Measurements from ENCODE around the gene TRAPPC13. TPM values are rescaled to one million over a fixed set of nuclear protein-coding genes. Genes with fewer than 3 reads are reported as not detected.
"Not testable (repeated sequence)": the region's sequence is repeated elsewhere in the genome, so short reads cannot be mapped to it uniquely, and the experiment has no call there.

TRAPPC13 gene
- 24.2 TPM for polyA plus RNA-seq (2013, experiment 1 of 4)
- 21.9 TPM for polyA plus RNA-seq (2013, experiment 2 of 4)
- 20.6 TPM for polyA plus RNA-seq (2013, experiment 3 of 4)
- polyA plus RNA-seq (2013, experiment 4 of 4), result 22.2 TPM

GRCh38 chr5:65624571-65625555 lies at the start of gene TRAPPC13, which contains the start of gene SHLD3:
TSS of gene TRAPPC13 (plus strand) at chr5:65625027. CDS start at chr5:65625061, 34 bp downstream.
TSS of gene SHLD3 (plus strand) at chr5:65625027. CDS start at chr5:65629588, 4,561 bp downstream.
- Histone ChIP-seq H3K4me1 (ENCODE audit: control insufficient read depth, insufficient read depth, low read length) (peaks cover 7% of the 10 kb centered on the region), H3K27ac (ENCODE audit: insufficient read depth, low read depth, low read length, poor library complexity, severe bottlenecking) (peak within 1 kb of the TSS; percentile 81), H3K9me3 (ENCODE audit: control insufficient read depth, low read length) (no peaks in the 10 kb centered on the region), H3K4me3 (ENCODE audit: insufficient read depth, low read depth, low read length) (peak within 1 kb of the TSS; percentile 91), H3K36me3 (ENCODE audit: control insufficient read depth, insufficient read depth, low read length) (no peaks in the 10 kb centered on the region), H3K27me3 (ENCODE audit: control insufficient read depth, insufficient read depth, low read length, poor library complexity, severe bottlenecking) (no peaks in the 10 kb centered on the region)
- 0% methylated on average over 36 of the region's 36 CpGs for WGBS, 2 experiments

DNA sequence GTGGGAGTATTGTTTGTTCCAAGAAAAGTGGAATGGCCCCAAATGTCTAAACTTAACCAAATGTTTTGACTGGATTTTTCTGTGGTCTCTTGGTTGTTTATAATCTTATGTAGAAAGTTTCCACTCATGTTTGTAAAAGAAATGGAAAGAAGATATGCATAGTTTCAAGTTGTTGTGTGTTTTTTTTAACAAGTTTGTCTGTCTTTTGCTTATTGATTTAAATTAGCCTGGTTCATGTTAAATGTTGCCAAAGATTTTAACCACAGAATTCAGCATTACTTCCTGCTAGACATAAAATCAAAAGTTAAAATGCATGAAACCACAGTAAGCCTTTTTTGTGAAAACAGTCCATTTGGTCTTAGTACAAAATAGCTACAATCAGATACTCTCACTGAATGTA lies 47.7 kb upstream of the TRAPPC13 start:
- no peaks in the 10 kb centered on the region for H3K4me1 ChIP-seq (ENCODE audit: control insufficient read depth, insufficient read depth, low read length)
- H3K36me3 ChIP-seq (ENCODE audit: control insufficient read depth, insufficient read depth, low read length), result peaks cover 3% of the 10 kb centered on the region
- H3K27ac ChIP-seq (ENCODE audit: insufficient read depth, low read depth, low read length, poor library complexity, severe bottlenecking), result no peak overlapping the region

GRCh38 chr5:65588694-65589093 lies 36.1 kb upstream of the TRAPPC13 start:
- Histone ChIP-seq H3K4me3 (ENCODE audit: insufficient read depth, low read depth, low read length) (no peak overlapping the region), H3K9me3 (ENCODE audit: control insufficient read depth, low read length) (no peaks in the 10 kb centered on the region), H3K27ac (ENCODE audit: insufficient read depth, low read depth, low read length, poor library complexity, severe bottlenecking) (no peak overlapping the region), H3K36me3 (ENCODE audit: control insufficient read depth, insufficient read depth, low read length) (peaks cover 19% of the 10 kb centered on the region), H3K4me1 (ENCODE audit: control insufficient read depth, insufficient read depth, low read length) (no peaks in the 10 kb centered on the region), H3K27me3 (ENCODE audit: control insufficient read depth, insufficient read depth, low read length, poor library complexity, severe bottlenecking) (no peaks in the 10 kb centered on the region)
- WGBS, 2 experiments, result 86 to 100% methylated on average over 2 of the region's 2 CpGs

More for the DNA sequence above, 47.7 kb upstream of the TRAPPC13 start:
- Histone ChIP-seq H3K27me3 (ENCODE audit: control insufficient read depth, insufficient read depth, low read length, poor library complexity, severe bottlenecking) (no peaks in the 10 kb centered on the region), H3K9me3 (ENCODE audit: control insufficient read depth, low read length) (no peaks in the 10 kb centered on the region), H3K4me3 (ENCODE audit: insufficient read depth, low read depth, low read length) (no peak overlapping the region)

DNA sequence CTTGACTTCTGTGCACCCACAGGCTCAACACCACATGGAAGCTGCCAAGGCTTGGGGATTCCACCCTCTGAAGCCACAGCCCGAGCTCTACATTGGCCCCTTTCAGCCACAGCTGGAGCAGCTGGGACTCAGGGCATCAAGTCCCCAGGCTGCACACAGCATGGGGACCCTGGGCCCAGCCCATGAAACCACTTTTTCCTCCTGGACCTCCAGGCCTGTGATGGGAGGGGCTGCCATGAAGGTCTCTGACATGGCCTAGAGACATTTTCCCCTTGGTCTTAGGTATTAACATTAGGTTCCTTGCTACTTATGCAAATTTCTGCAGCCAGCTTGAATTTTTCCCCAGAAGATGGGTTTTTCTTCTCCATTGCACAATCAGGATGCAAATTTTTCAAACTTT lies 23.1 kb upstream of the TRAPPC13 start:
- not testable (repeated sequence) for H3K9me3 ChIP-seq (ENCODE audit: control insufficient read depth, low read length); H3K27ac ChIP-seq (ENCODE audit: insufficient read depth, low read depth, low read length, poor library complexity, severe bottlenecking); H3K27me3 ChIP-seq (ENCODE audit: control insufficient read depth, insufficient read depth, low read length, poor library complexity, severe bottlenecking); H3K4me1 ChIP-seq (ENCODE audit: control insufficient read depth, insufficient read depth, low read length); H3K4me3 ChIP-seq (ENCODE audit: insufficient read depth, low read depth, low read length)
- 86 to 100% methylated on average over 1 of the region's 1 CpG for WGBS, 2 experiments
- peaks cover 28% of the 10 kb centered on the region for H3K36me3 ChIP-seq (ENCODE audit: control insufficient read depth, insufficient read depth, low read length)

DNA sequence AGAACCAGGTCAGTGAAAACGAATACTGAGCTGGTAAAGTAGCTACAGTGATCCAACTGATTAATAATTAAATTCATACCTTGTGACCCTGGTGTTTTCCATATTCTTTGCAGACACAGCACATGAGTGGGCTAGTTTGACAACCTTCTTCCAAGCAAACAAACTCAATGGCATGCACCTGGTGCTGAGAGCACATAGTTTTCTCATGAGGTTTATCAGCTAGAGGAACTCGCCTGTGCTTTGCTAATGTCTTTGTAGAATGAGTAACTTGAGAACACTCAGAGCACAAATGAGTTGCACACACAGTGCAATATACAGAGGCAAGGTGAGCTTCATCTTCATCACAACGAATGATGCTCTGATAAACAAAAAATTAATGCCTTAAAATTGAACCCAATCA lies 13.3 kb upstream of the TRAPPC13 start:
- Histone ChIP-seq H3K27ac (ENCODE audit: insufficient read depth, low read depth, low read length, poor library complexity, severe bottlenecking) (no peak overlapping the region), H3K36me3 (ENCODE audit: control insufficient read depth, insufficient read depth, low read length) (peaks cover 35% of the 10 kb centered on the region), H3K4me1 (ENCODE audit: control insufficient read depth, insufficient read depth, low read length) (no peaks in the 10 kb centered on the region), H3K9me3 (ENCODE audit: control insufficient read depth, low read length) (no peaks in the 10 kb centered on the region), H3K27me3 (ENCODE audit: control insufficient read depth, insufficient read depth, low read length, poor library complexity, severe bottlenecking) (no peaks in the 10 kb centered on the region), H3K4me3 (ENCODE audit: insufficient read depth, low read depth, low read length) (no peak overlapping the region)
- WGBS, 2 experiments, result 92 to 93% methylated on average over 3 of the region's 3 CpGs

- Histone ChIP-seq H3K27ac (ENCODE audit: insufficient read depth, low read depth, low read length, poor library complexity, severe bottlenecking) (no peak overlapping the region), H3K36me3 (ENCODE audit: control insufficient read depth, insufficient read depth, low read length) (peaks cover 35% of the 10 kb centered on the region), H3K4me1 (ENCODE audit: control insufficient read depth, insufficient read depth, low read length) (no peaks in the 10 kb centered on the region), H3K27me3 (ENCODE audit: control insufficient read depth, insufficient read depth, low read length, poor library complexity, severe bottlenecking) (no peaks in the 10 kb centered on the region), H3K4me3 (ENCODE audit: insufficient read depth, low read depth, low read length) (no peak overlapping the region), H3K9me3 (ENCODE audit: control insufficient read depth, low read length) (no peaks in the 10 kb centered on the region)
- 91 to 99% methylated on average over 4 of the region's 4 CpGs for WGBS, 2 experiments
Measured at GRCh38 chr5:65612298-65612907, 12.4 kb upstream of the TRAPPC13 start.

- Histone ChIP-seq H3K27ac (ENCODE audit: insufficient read depth, low read depth, low read length, poor library complexity, severe bottlenecking) (no peak overlapping the region), H3K36me3 (ENCODE audit: control insufficient read depth, insufficient read depth, low read length) (peaks cover 2% of the 10 kb centered on the region), H3K4me1 (ENCODE audit: control insufficient read depth, insufficient read depth, low read length) (peaks cover 7% of the 10 kb centered on the region), H3K4me3 (ENCODE audit: insufficient read depth, low read depth, low read length) (no peak overlapping the region), H3K9me3 (ENCODE audit: control insufficient read depth, low read length) (no peaks in the 10 kb centered on the region), H3K27me3 (ENCODE audit: control insufficient read depth, insufficient read depth, low read length, poor library complexity, severe bottlenecking) (no peaks in the 10 kb centered on the region)
- 89 to 98% methylated on average over 4 of the region's 4 CpGs for WGBS, 2 experiments
Measured at GRCh38 chr5:65620021-65620420, 4.8 kb upstream of the TRAPPC13 start.

DNA sequence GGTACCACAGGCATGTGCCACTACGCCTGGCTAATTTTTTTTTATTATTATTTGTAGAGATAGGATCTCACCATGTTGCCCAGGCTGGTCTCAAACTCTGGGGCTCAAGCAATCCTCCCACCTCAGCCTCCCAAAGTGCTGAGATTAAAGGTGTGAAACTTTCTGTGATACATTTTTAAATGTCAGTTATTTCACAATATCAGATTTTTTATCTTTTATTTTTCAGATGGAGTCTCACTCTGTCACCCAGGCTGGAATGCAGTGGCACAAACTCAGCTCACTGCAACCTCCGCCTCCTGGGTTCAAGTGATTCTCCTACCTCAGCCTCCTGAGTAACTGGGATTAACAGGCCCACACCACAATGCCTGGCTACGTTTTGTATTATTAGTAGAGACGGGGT lies 2.9 kb upstream of the TRAPPC13 start:
- WGBS, 2 experiments, result 89 to 98% methylated on average over 4 of the region's 4 CpGs
- H3K4me1 ChIP-seq (ENCODE audit: control insufficient read depth, insufficient read depth, low read length); H3K36me3 ChIP-seq (ENCODE audit: control insufficient read depth, insufficient read depth, low read length); H3K27ac ChIP-seq (ENCODE audit: insufficient read depth, low read depth, low read length, poor library complexity, severe bottlenecking); H3K9me3 ChIP-seq (ENCODE audit: control insufficient read depth, low read length); H3K27me3 ChIP-seq (ENCODE audit: control insufficient read depth, insufficient read depth, low read length, poor library complexity, severe bottlenecking); H3K4me3 ChIP-seq (ENCODE audit: insufficient read depth, low read depth, low read length): not testable (repeated sequence)

GRCh38 chr5:65623482-65623881 lies 1.3 kb upstream of the TRAPPC13 start:
- Histone ChIP-seq H3K36me3 (ENCODE audit: control insufficient read depth, insufficient read depth, low read length) (no peaks in the 10 kb centered on the region), H3K9me3 (ENCODE audit: control insufficient read depth, low read length) (no peaks in the 10 kb centered on the region), H3K4me3 (ENCODE audit: insufficient read depth, low read depth, low read length) (peak overlapping the region; percentile 91), H3K27ac (ENCODE audit: insufficient read depth, low read depth, low read length, poor library complexity, severe bottlenecking) (no peak overlapping the region), H3K27me3 (ENCODE audit: control insufficient read depth, insufficient read depth, low read length, poor library complexity, severe bottlenecking) (no peaks in the 10 kb centered on the region), H3K4me1 (ENCODE audit: control insufficient read depth, insufficient read depth, low read length) (peaks cover 7% of the 10 kb centered on the region)
- 33 to 48% methylated on average over 6 to 8 of the region's 9 CpGs for WGBS, 2 experiments

- WGBS, 2 experiments, result 0% methylated on average over 30 to 32 of the region's 32 CpGs
- no peaks in the 10 kb centered on the region for H3K36me3 ChIP-seq (ENCODE audit: control insufficient read depth, insufficient read depth, low read length)
- peak within 1 kb of the TSS; percentile 91 for H3K4me3 ChIP-seq (ENCODE audit: insufficient read depth, low read depth, low read length)
- H3K27ac ChIP-seq (ENCODE audit: insufficient read depth, low read depth, low read length, poor library complexity, severe bottlenecking), result peak within 1 kb of the TSS; percentile 81
- no peaks in the 10 kb centered on the region for H3K9me3 ChIP-seq (ENCODE audit: control insufficient read depth, low read length)
- H3K4me1 ChIP-seq (ENCODE audit: control insufficient read depth, insufficient read depth, low read length), result peaks cover 7% of the 10 kb centered on the region
- H3K27me3 ChIP-seq (ENCODE audit: control insufficient read depth, insufficient read depth, low read length, poor library complexity, severe bottlenecking), result no peaks in the 10 kb centered on the region
Measured at GRCh38 chr5:65624025-65624570, 729 bp upstream of the TRAPPC13 start, which contains the start of gene TRIM23. TSS of gene TRIM23 (minus strand) at chr5:65624333. CDS start at chr5:65624274, 59 bp downstream.
